ENCODE results near the gene SYT13. TPM values are rescaled to one million over a fixed set of nuclear protein-coding genes. Genes with fewer than 3 reads are reported as not detected.

SYT13 gene
- total and polyA plus RNA-seq, 10 of the 15 experiments (the other 5 are each of a cell fraction or from before 2014, with no cell fraction given), result not detected

DNA sequence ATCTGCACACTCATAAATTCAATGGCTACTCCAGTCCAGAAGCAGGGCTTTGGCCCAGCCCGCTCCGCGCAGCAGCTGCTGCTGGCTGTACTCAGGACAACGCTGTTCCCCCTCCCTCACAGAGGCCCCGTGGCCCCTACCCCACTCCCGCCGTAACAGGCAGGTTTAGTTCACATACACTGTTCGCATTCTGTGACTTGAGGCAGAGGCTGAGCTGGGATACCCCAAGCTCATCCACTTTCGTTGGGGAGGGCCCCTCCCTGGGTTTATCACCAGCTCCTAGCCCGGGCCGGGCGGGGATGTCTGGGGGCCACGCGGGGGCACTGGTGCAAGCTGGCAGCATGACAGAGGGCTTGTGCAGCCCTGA lies 52.4 kb downstream of the SYT13 start (continued):
- no peak for TF ChIP-seq PAX8 (IDR thresholded peaks at IDR 0.05)
- TF ChIP-seq KAT2A (conservative IDR thresholded peaks at IDR 0.05; ENCODE audit: control insufficient read depth, low read depth, low read length), result no peak

DNA sequence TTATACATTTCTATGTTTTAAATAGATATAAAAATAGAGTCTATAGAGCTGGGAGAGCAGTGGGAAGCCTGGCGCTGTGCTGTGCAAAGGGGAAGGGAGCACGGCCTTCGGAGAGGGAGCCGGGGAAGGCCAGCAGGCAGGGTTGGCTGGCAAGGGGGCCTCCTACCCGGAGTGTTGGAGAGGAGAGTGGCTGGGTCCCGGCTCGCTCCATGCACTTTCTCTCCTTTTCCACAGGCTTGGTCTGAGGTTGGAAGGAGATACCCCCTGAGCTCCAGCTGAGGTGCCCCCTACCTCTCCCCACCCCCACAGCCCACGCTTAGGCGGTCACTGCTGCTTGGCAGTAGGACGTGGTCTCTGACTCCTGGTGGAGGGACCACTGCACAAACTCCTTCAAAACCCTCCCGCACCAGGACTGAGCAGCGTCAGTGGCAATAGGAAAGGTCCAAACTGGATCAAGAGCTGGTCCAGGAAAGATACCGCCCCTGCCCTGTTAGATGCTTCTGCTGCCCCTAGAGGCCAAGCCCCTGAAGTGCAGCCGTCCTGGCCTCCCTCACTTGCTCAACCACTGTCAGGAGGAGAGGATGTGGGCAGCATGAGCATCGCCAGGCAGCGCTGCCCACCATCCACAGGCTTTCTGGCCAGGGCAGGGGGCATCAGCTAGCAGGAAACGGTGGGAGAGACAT lies 52.9 kb downstream of the SYT13 start:
- 42% methylated on average over 17 of the region's 17 CpGs for WGBS (ENCODE audit: insufficient coverage, insufficient replicate concordance, low lambda C conversion rate, missing lambda C conversion rate)
- Histone ChIP-seq H3K36me3 (ENCODE audit: control insufficient read depth in 2 of 2, insufficient read depth in 2 of 2, low read length in 1 of 2) (no peaks in the 10 kb centered on the region), H3K4me3 (no peak overlapping the region), H3K27ac (ENCODE audit: control insufficient read depth, insufficient read depth) (no peak overlapping the region), H3K4me2 (ENCODE audit: control insufficient read depth, insufficient read depth) (no peak overlapping the region), H3K9me3 (replicated peaks; ENCODE audit: control insufficient read depth, insufficient read depth, low read length) (no peaks in the 10 kb centered on the region), H3K4me1 (ENCODE audit: control insufficient read depth, insufficient read depth, low read length) (no peaks in the 10 kb centered on the region), H3K27me3 (replicated peaks in 1 of 2; ENCODE audit: control insufficient read depth in 2 of 2, insufficient read depth in 2 of 2, low read length in 1 of 2) (peaks cover 0 to 2% of the 10 kb centered on the region in 2 experiments; a peak in 1 of 4 replicates), H3K79me2 (ENCODE audit: control insufficient read depth, insufficient read depth, low read length) (no peaks in the 10 kb centered on the region), H4K20me1 (ENCODE audit: control insufficient read depth, insufficient read depth) (no peaks in the 10 kb centered on the region; the same call in 1 of the 2 replicates), H2AFZ (ENCODE audit: control insufficient read depth, low read depth, low read length) (no peak overlapping the region), H3K9ac (ENCODE audit: control insufficient read depth, insufficient read depth, low read length) (no peak overlapping the region)
- TF ChIP-seq RAD21 (IDR thresholded peaks at IDR 0.05; ENCODE audit: insufficient read depth, low read depth, low read length) (peak; percentile 31), JUNB (IDR thresholded peaks at IDR 0.05) (no peak), BACH1 (IDR thresholded peaks at IDR 0.05; ENCODE audit: borderline replicate concordance) (no peak), CTCF (IDR thresholded peaks at IDR 0.05 in 2 of 3, conservative IDR thresholded peaks at IDR 0.05 in 1 of 3; ENCODE audit: control insufficient read depth in 2 of 3, extremely low read depth in 1 of 3, insufficient read depth in 1 of 3, low read depth in 3 of 3, low read length in 3 of 3) (peak; percentile 66 to 96 (median 87))
- intact Hi-C loops (cut with micrococcal nuclease; ENCODE audit: unreplicated experiment) (no loop called here), in situ Hi-C loops (cut with MboI) (no loop called here)
- no peak for DNase-seq (ENCODE audit: low read depth, low spot score)
- BruUV-seq (replicated peaks), result no TSS peak
- ChIA-PET POLR2A (no interaction called here), CTCF (interaction anchor here (1.0 to 1.8 kb wide), 5 partner anchors 9 to 123 kb away, joined by 3 to 6 read pairs (median 4); no protein-coding TSS in a partner anchor), SMC1A (ENCODE audit: uncharacterized antibody, unreplicated experiment) (no interaction called here), RAD21 (ENCODE audit: unreplicated experiment) (no interaction called here)
- FAIRE-seq, result peak; percentile 78
- ATAC-seq, result peak; percentile 95

Data from GM12878 (cell line).